Esophagus (tissue), 2 donors: ENCODE measurements around the gene TGFBR1. TPM values are rescaled to one million over a fixed set of nuclear protein-coding genes. Genes with fewer than 3 reads are reported as not detected.
"Not testable (repeated sequence)": the region's sequence is repeated elsewhere in the genome, so short reads cannot be mapped to it uniquely, and the experiment has no call there.

ENCODE experiments used
- H3K27ac ChIP-seq, 2 donors: one replicate each; pipeline ENCODE4 v1.5.1; 2013; ENCODE audit warnings: low read depth in 2 of 2, mild to moderate bottlenecking in 2 of 2, inconsistent platforms in 1 of 2, low read length in 1 of 2, moderate library complexity in 1 of 2
- H3K27me3 ChIP-seq, 2 donors: one replicate each; pipeline ENCODE4 v1.6.1; 2013; ENCODE audit warnings: low read length in 2 of 2, control low read depth in 1 of 2, mild to moderate bottlenecking in 1 of 2; ENCODE audit not compliant: insufficient read depth in 2 of 2, control insufficient read depth in 1 of 2
- H3K36me3 ChIP-seq, 2 donors: one replicate each; pipeline ENCODE4 v1.6.1; 2013; ENCODE audit warnings: low read length in 1 of 2; ENCODE audit not compliant: control insufficient read depth in 2 of 2, insufficient read depth in 2 of 2
- H3K4me1 ChIP-seq, 2 donors: one replicate each; pipeline ENCODE4 v1.6.1; 2013; ENCODE audit warnings: low read length in 1 of 2; ENCODE audit not compliant: control insufficient read depth in 2 of 2, insufficient read depth in 2 of 2
- H3K4me3 ChIP-seq, 2 donors: one replicate each; pipeline ENCODE4 v1.5.1; 2013; ENCODE audit warnings: low read length in 2 of 2, mild to moderate bottlenecking in 2 of 2, low read depth in 1 of 2, moderate library complexity in 1 of 2
- H3K9me3 ChIP-seq, 2 donors: one replicate each; pipeline ENCODE4 v1.6.1; 2013; ENCODE audit warnings: mild to moderate bottlenecking in 2 of 2, low read depth in 1 of 2, low read length in 1 of 2, moderate library complexity in 1 of 2; ENCODE audit not compliant: control insufficient read depth in 2 of 2, insufficient read depth in 1 of 2
- WGBS, 2 donors: extraction: QIAGEN DNeasy Blood & Tissue Kit; methylation state at CpG; one replicate each; pipeline ENCODE4 v1.1.7; 2013; 5-methylcytosine and 5-hydroxymethylcytosine counted together
- polyA plus RNA-seq, 2 donors: library from polyadenylated mRNA; stranded (reverse); fragments of 200-250 nt; gene quantifications; one replicate each; pipeline ENCODE4 v1.2.3, GENCODE V29; 2013
- donor health status: healthy with polysubstance abuse.
- donor health status: Bipolar disorder and iron deficiency.

Gene TGFBR1
- polyA plus RNA-seq, 2 donors, result 6.6 TPM

- no peaks in the 10 kb centered on the region for H3K27me3 ChIP-seq
- no peaks in the 10 kb centered on the region for H3K9me3 ChIP-seq
- no peaks in the 10 kb centered on the region for H3K36me3 ChIP-seq
- WGBS, 2 donors, result 94 to 97% methylated on average over 3 of the region's 3 CpGs
- H3K27ac ChIP-seq, result no peak overlapping the region
- no peaks in the 10 kb centered on the region for H3K4me1 ChIP-seq
- H3K4me3 ChIP-seq, result no peak overlapping the region
Observed at GRCh38 chr9:99190597-99191283, 85.8 kb downstream of the TGFBR1 start.

GRCh38 chr9:99192786-99193465 lies 88.0 kb downstream of the TGFBR1 start:
- no peaks in the 10 kb centered on the region for H3K27me3 ChIP-seq
- no peaks in the 10 kb centered on the region for H3K4me1 ChIP-seq
- 78 to 81% methylated on average over 5 of the region's 5 CpGs for WGBS, 2 donors
- no peak overlapping the region for H3K4me3 ChIP-seq
- H3K27ac ChIP-seq, result no peak overlapping the region
- no peaks in the 10 kb centered on the region for H3K36me3 ChIP-seq
- H3K9me3 ChIP-seq, result no peaks in the 10 kb centered on the region

GRCh38 chr9:99193466-99193821 lies 88.5 kb downstream of the TGFBR1 start:
- 66 to 79% methylated on average over 2 of the region's 2 CpGs for WGBS, 2 donors

GRCh38 chr9:99196484-99196883 lies 91.6 kb downstream of the TGFBR1 start:
- not testable (repeated sequence) for H3K4me3 ChIP-seq, H3K4me1 ChIP-seq, H3K9me3 ChIP-seq, H3K27me3 ChIP-seq, H3K36me3 ChIP-seq, H3K27ac ChIP-seq
- 79 to 83% methylated on average over 5 of the region's 5 CpGs for WGBS, 2 donors

More at GRCh38 chr9:99193466-99193821, 88.5 kb downstream of the TGFBR1 start:
- Histone ChIP-seq H3K9me3 (no peaks in the 10 kb centered on the region), H3K36me3 (no peaks in the 10 kb centered on the region), H3K27me3 (no peaks in the 10 kb centered on the region), H3K4me1 (no peaks in the 10 kb centered on the region), H3K4me3 (no peak overlapping the region), H3K27ac (no peak overlapping the region)

GRCh38 chr9:99197124-99197630 lies 92.3 kb downstream of the TGFBR1 start:
- Histone ChIP-seq H3K27me3 (no peaks in the 10 kb centered on the region), H3K4me1 (no peaks in the 10 kb centered on the region), H3K36me3 (no peaks in the 10 kb centered on the region), H3K4me3 (no peak overlapping the region), H3K9me3 (no peaks in the 10 kb centered on the region), H3K27ac (no peak overlapping the region)
- WGBS, 2 donors, result 90 to 92% methylated on average over 3 of the region's 3 CpGs

- no peak overlapping the region for H3K4me3 ChIP-seq
- WGBS, 2 donors, result 61 to 66% methylated on average over 9 of the region's 9 CpGs
- H3K27me3 ChIP-seq, result no peaks in the 10 kb centered on the region
- H3K4me1 ChIP-seq, result no peaks in the 10 kb centered on the region
- H3K36me3 ChIP-seq, result no peaks in the 10 kb centered on the region
- H3K9me3 ChIP-seq, result no peaks in the 10 kb centered on the region
- no peak overlapping the region for H3K27ac ChIP-seq
Observed at GRCh38 chr9:99197987-99198386, 93.1 kb downstream of the TGFBR1 start.

GRCh38 chr9:99199938-99200539 lies 95.1 kb downstream of the TGFBR1 start:
- H3K9me3 ChIP-seq, result no peaks in the 10 kb centered on the region
- no peak overlapping the region for H3K4me3 ChIP-seq
- WGBS, 2 donors, result 86 to 89% methylated on average over 8 of the region's 8 CpGs
- no peak overlapping the region for H3K27ac ChIP-seq
- no peaks in the 10 kb centered on the region for H3K27me3 ChIP-seq
- H3K36me3 ChIP-seq, result no peaks in the 10 kb centered on the region
- no peaks in the 10 kb centered on the region for H3K4me1 ChIP-seq

GRCh38 chr9:99201603-99202002 lies 96.7 kb downstream of the TGFBR1 start:
- H3K36me3 ChIP-seq, result no peaks in the 10 kb centered on the region
- no peaks in the 10 kb centered on the region for H3K9me3 ChIP-seq
- H3K27ac ChIP-seq, result no peak overlapping the region
- H3K4me3 ChIP-seq, result no peak overlapping the region
- no peaks in the 10 kb centered on the region for H3K4me1 ChIP-seq
- H3K27me3 ChIP-seq, result no peaks in the 10 kb centered on the region
- 70 to 76% methylated on average over 5 of the region's 5 CpGs for WGBS, 2 donors
